Measurements from ENCODE around the gene MECP2.

GRCh38 chrX:154011376-154012335 is 85.9 kb downstream of the MECP2 start:
- TF ChIP-seq EP300 (IDR thresholded peaks at IDR 0.05; ENCODE audit: low read depth): no peak
- no peak for TF ChIP-seq POLR2AphosphoS5 (IDR thresholded peaks at IDR 0.05)
- no peak for TF ChIP-seq POLR2A (IDR thresholded peaks at IDR 0.05)
- TF ChIP-seq CTCF (IDR thresholded peaks at IDR 0.05): no peak
